Measurements from ENCODE around the gene MEX3A.
"Not testable (repeated sequence)": the region's sequence is repeated elsewhere in the genome, so short reads cannot be mapped to it uniquely, and the experiment has no call there.

MEX3A gene

GRCh38 chr1:156123356-156124196, 41.3 kb upstream of the MEX3A start:
- peak overlapping the region; percentile 10 for H3K9ac ChIP-seq (ENCODE audit: low read length)
- no peaks in the 10 kb centered on the region for H3K27me3 ChIP-seq (ENCODE audit: control insufficient read depth, insufficient read depth, low read length)
- H3K4me1 ChIP-seq (ENCODE audit: control insufficient read depth, insufficient read depth, low read length): peaks cover 81% of the 10 kb centered on the region
- H3K4me3 ChIP-seq (ENCODE audit: low read length): peak overlapping the region; percentile 70
- H3K36me3 ChIP-seq (ENCODE audit: control insufficient read depth, insufficient read depth, low read length): no peaks in the 10 kb centered on the region
- peak overlapping the region; percentile 98 for H3K27ac ChIP-seq (ENCODE audit: low read depth, low read length)

- H3K27ac ChIP-seq (ENCODE audit: low read depth, low read length): peak overlapping the region; percentile 98
- H3K4me3 ChIP-seq (ENCODE audit: low read length): peak overlapping the region; percentile 70
- no peaks in the 10 kb centered on the region for H3K27me3 ChIP-seq (ENCODE audit: control insufficient read depth, insufficient read depth, low read length)
- peaks cover 75% of the 10 kb centered on the region for H3K4me1 ChIP-seq (ENCODE audit: control insufficient read depth, insufficient read depth, low read length)
- no peaks in the 10 kb centered on the region for H3K36me3 ChIP-seq (ENCODE audit: control insufficient read depth, insufficient read depth, low read length)
- H3K9ac ChIP-seq (ENCODE audit: low read length): peak overlapping the region; percentile 10
Measured at GRCh38 chr1:156122519-156123355, 40.5 kb upstream of the MEX3A start.

- H3K4me1 ChIP-seq (ENCODE audit: control insufficient read depth, insufficient read depth, low read length): peaks cover 72% of the 10 kb centered on the region
- H3K9ac ChIP-seq (ENCODE audit: low read length): peak overlapping the region; percentile 10
- H3K27ac ChIP-seq (ENCODE audit: low read depth, low read length): peak overlapping the region; percentile 98
- no peaks in the 10 kb centered on the region for H3K36me3 ChIP-seq (ENCODE audit: control insufficient read depth, insufficient read depth, low read length)
- H3K4me3 ChIP-seq (ENCODE audit: low read length): peak overlapping the region; percentile 70
- no peaks in the 10 kb centered on the region for H3K27me3 ChIP-seq (ENCODE audit: control insufficient read depth, insufficient read depth, low read length)
Measured at GRCh38 chr1:156122086-156122485, 39.8 kb upstream of the MEX3A start.

- Histone ChIP-seq H3K27me3 (ENCODE audit: control insufficient read depth, insufficient read depth, low read length) (no peaks in the 10 kb centered on the region), H3K9ac (ENCODE audit: low read length) (no peak overlapping the region), H3K27ac (ENCODE audit: low read depth, low read length) (peak overlapping the region; percentile 98), H3K4me3 (ENCODE audit: low read length) (peak overlapping the region; percentile 22), H3K4me1 (ENCODE audit: control insufficient read depth, insufficient read depth, low read length) (peaks cover 65% of the 10 kb centered on the region), H3K36me3 (ENCODE audit: control insufficient read depth, insufficient read depth, low read length) (no peaks in the 10 kb centered on the region)
Measured at GRCh38 chr1:156121457-156121856, 39.2 kb upstream of the MEX3A start.

DNA sequence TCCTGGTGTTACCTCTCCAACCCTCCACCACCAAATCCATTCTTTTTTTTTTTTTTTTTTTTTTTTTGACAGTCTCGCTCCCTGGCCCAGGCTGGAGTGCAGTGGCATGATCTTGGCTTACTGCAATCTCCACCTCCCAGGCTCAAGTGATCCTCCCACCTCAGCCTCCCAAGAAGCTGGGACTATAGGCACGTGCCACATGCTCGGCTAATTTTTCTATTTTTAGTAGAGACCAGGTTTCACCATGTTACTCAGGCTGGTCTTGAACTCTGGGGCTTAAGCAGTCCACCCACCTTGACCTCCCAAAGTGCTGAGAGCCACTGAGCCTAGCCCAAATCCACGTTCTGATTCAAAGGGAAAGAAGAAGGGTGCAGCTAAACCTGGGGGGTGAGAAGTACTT, 38.7 kb upstream of the MEX3A start:
- Histone ChIP-seq H3K4me1 (ENCODE audit: control insufficient read depth, insufficient read depth, low read length) (peaks cover 61% of the 10 kb centered on the region), H3K4me3 (ENCODE audit: low read length) (peak overlapping the region; percentile 22), H3K27ac (ENCODE audit: low read depth, low read length) (peak overlapping the region; percentile 98)
- H3K36me3 ChIP-seq (ENCODE audit: control insufficient read depth, insufficient read depth, low read length); H3K9ac ChIP-seq (ENCODE audit: low read length); H3K27me3 ChIP-seq (ENCODE audit: control insufficient read depth, insufficient read depth, low read length): not testable (repeated sequence)

DNA sequence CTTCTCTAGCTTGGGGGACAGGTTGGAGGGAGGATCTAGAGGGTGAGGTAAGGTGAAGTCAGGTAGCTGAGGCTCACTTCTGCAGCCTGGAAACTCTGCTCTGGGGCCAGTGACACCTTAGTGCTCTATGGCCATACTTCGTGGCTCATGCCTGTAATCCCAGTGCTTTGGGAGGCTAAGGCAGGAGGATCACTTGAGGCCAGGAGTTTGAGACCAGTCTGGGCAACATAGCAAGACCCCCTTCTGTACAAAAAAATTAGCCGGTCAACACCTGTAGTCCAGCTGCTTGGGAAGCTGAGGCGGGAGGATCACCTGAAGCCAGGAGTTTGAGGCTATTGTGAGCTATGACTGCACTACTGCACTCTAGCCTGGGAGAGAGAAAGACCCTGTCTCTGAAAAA, 38.1 kb upstream of the MEX3A start:
- H3K27me3 ChIP-seq (ENCODE audit: control insufficient read depth, insufficient read depth, low read length): no peaks in the 10 kb centered on the region
- peak overlapping the region; percentile 73 for H3K27ac ChIP-seq (ENCODE audit: low read depth, low read length)
- H3K36me3 ChIP-seq (ENCODE audit: control insufficient read depth, insufficient read depth, low read length): no peaks in the 10 kb centered on the region
- peaks cover 59% of the 10 kb centered on the region for H3K4me1 ChIP-seq (ENCODE audit: control insufficient read depth, insufficient read depth, low read length)
- H3K9ac ChIP-seq (ENCODE audit: low read length): no peak overlapping the region
- peak overlapping the region; percentile 51 for H3K4me3 ChIP-seq (ENCODE audit: low read length)

DNA sequence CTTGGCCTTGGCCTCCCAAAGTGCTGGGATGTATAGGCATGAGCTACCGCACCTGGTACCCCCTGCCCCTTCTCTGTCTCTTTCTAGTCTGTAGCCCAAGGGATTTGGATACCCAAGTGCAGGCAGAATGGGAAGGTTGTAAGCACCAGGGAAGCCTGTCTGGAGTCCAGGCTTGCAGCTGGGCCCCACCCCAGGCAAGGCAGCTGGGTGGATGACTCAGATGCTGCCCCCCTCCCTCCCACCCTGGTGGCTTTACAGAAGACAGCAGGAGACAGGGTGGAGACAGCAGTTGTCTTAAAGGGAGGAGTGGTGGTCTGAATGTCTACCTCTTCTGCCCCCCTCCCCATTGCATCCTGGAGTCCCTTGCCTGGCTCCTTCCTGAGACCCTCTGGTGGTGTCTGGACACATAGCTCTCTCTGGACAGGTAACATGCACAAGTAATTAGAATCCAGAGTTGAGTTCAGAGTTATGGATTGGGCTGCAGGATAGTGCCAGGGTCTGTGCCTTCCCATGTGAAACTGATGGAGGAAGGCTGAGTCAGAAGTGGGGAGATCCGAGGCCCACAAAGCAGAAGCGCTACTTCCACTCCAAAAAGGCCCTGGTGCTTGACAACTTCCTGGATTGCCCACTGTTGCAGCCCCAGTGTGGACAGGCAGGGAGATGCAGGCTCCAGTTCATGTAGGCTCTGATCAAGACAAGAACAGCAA, 37.4 kb upstream of the MEX3A start:
- Histone ChIP-seq H3K27me3 (ENCODE audit: control insufficient read depth, insufficient read depth, low read length) (peaks cover 2% of the 10 kb centered on the region), H3K9ac (ENCODE audit: low read length) (peak overlapping the region; percentile 37), H3K36me3 (ENCODE audit: control insufficient read depth, insufficient read depth, low read length) (peaks cover 3% of the 10 kb centered on the region), H3K27ac (ENCODE audit: low read depth, low read length) (peak overlapping the region; percentile 73), H3K4me3 (ENCODE audit: low read length) (peak overlapping the region; percentile 51), H3K4me1 (ENCODE audit: control insufficient read depth, insufficient read depth, low read length) (peaks cover 54% of the 10 kb centered on the region)

- peaks cover 3% of the 10 kb centered on the region for H3K36me3 ChIP-seq (ENCODE audit: control insufficient read depth, insufficient read depth, low read length)
- H3K4me1 ChIP-seq (ENCODE audit: control insufficient read depth, insufficient read depth, low read length): peaks cover 58% of the 10 kb centered on the region
- H3K4me3 ChIP-seq (ENCODE audit: low read length): peak overlapping the region; percentile 59
- H3K9ac ChIP-seq (ENCODE audit: low read length): peak overlapping the region; percentile 64
- H3K27me3 ChIP-seq (ENCODE audit: control insufficient read depth, insufficient read depth, low read length): peaks cover 2% of the 10 kb centered on the region
- H3K27ac ChIP-seq (ENCODE audit: low read depth, low read length): peak overlapping the region; percentile 79
Measured at GRCh38 chr1:156118177-156118868, 36.1 kb upstream of the MEX3A start.

DNA sequence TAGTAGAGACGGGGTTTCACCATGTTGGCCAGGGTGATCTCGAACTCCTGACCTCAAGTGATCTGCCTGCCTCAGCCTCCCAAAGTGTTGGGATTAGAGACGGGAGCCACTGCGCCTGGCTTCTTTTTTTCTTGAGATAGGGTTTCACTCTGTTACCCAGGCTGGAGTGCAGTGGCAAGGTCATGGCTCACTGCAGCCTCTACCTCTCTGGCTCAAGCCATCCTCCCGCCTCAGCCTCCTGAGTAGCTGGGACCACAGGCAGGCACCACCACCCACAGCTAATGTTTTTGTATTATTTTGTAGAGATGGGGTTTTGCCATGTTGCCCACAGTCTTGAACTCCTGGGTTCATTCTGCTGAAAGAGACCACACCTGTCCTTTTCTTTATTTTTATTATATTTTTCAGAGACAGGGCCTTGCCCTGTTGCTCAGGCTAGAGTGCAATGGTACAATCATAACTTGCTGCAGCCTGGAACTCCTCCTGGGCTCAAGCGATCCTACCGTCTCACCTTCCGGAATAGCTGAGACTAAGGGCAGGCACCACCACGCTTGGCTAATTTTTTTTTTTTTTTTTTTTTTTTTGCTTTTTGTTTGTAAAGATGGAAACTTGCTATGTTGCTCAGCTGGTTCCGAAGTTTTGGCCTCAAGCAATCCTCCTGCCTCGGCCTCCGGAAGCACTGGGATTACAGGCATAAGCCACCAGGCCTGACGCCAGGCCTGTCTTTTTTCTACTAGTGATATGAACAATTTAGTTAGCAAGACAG, 35.3 kb upstream of the MEX3A start:
- Histone ChIP-seq H3K27ac (ENCODE audit: low read depth, low read length) (peak overlapping the region; percentile 79), H3K4me3 (ENCODE audit: low read length) (peak overlapping the region; percentile 59), H3K4me1 (ENCODE audit: control insufficient read depth, insufficient read depth, low read length) (peaks cover 51% of the 10 kb centered on the region), H3K27me3 (ENCODE audit: control insufficient read depth, insufficient read depth, low read length) (peaks cover 2% of the 10 kb centered on the region), H3K36me3 (ENCODE audit: control insufficient read depth, insufficient read depth, low read length) (peaks cover 3% of the 10 kb centered on the region), H3K9ac (ENCODE audit: low read length) (peak overlapping the region; percentile 64)

- not testable (repeated sequence) for H3K36me3 ChIP-seq (ENCODE audit: control insufficient read depth, insufficient read depth, low read length); H3K27me3 ChIP-seq (ENCODE audit: control insufficient read depth, insufficient read depth, low read length); H3K9ac ChIP-seq (ENCODE audit: low read length)
- H3K27ac ChIP-seq (ENCODE audit: low read depth, low read length): peak overlapping the region; percentile 100
- peak overlapping the region; percentile 100 for H3K4me3 ChIP-seq (ENCODE audit: low read length)
- H3K4me1 ChIP-seq (ENCODE audit: control insufficient read depth, insufficient read depth, low read length): peaks cover 42% of the 10 kb centered on the region
Measured at GRCh38 chr1:156116731-156117130, 34.5 kb upstream of the MEX3A start.
